ENCODE data around the gene STMND1.
A peak's percentile ranks its signal among the peaks of the same experiment; 100 is the strongest.

DNA sequence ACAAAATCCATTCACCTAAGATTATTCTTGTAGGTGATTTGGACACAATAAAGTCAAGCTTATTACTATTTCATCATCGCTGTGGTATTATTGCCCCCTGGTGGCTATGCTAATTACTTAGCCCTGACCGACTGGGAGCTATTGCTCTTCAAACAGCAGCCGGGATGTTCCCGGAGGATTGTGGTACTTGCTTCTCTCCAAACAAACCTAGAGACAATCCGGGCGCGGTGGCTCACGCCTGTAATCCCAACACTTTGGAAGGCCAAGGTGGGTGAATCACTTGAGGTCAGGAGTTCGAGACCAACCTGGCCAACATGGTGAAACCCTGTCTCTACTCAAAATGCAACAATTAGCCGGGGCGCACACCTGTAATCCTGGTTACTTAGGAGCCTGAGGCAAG lies 15.4 kb upstream of the STMND1 start:
- TF ChIP-seq, protein P1, sequence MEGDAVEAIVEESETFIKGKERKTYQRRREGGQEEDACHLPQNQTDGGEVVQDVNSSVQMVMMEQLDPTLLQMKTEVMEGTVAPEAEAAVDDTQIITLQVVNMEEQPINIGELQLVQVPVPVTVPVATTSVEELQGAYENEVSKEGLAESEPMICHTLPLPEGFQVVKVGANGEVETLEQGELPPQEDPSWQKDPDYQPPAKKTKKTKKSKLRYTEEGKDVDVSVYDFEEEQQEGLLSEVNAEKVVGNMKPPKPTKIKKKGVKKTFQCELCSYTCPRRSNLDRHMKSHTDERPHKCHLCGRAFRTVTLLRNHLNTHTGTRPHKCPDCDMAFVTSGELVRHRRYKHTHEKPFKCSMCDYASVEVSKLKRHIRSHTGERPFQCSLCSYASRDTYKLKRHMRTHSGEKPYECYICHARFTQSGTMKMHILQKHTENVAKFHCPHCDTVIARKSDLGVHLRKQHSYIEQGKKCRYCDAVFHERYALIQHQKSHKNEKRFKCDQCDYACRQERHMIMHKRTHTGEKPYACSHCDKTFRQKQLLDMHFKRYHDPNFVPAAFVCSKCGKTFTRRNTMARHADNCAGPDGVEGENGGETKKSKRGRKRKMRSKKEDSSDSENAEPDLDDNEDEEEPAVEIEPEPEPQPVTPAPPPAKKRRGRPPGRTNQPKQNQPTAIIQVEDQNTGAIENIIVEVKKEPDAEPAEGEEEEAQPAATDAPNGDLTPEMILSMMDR (IDR thresholded peaks at IDR 0.05), result peak; percentile 35 to 85 (median 68)
- no peak for TF ChIP-seq POLR2A (IDR thresholded peaks at IDR 0.05)
